HG02840 (cell line): ENCODE measurements around the gene CCR2.
"Not testable (repeated sequence)": the region's sequence is repeated elsewhere in the genome, so short reads cannot be mapped to it uniquely, and the experiment has no call there.

Source experiments
- ATAC-seq: cut with Tn5 transposase; IDR thresholded peaks from one replicate; pipeline ENCODE4 v1.9.1; 2021; ENCODE audit warnings: mild to moderate bottlenecking, moderate library complexity, moderate number of reproducible peaks; ENCODE audit not compliant: unreplicated experiment, low FRiP score

Gene CCR2

GRCh38 chr3:46353647-46354410 lies at the start of gene CCR2:
CCR2 (plus strand) TSS chr3:46354111; CDS start chr3:46357528, 3,417 bp downstream.
- no peak for ATAC-seq

- ATAC-seq, result no peak
Observed at GRCh38 chr3:46304739-46305138, 49.2 kb upstream of the CCR2 start.

- no peak for ATAC-seq
Observed at GRCh38 chr3:46312991-46313390, 40.9 kb upstream of the CCR2 start.

GRCh38 chr3:46314517-46314916 lies 39.4 kb upstream of the CCR2 start:
- ATAC-seq, result no peak

- no peak for ATAC-seq
Observed at GRCh38 chr3:46316206-46316605, 37.7 kb upstream of the CCR2 start.

GRCh38 chr3:46318207-46318927 lies 35.5 kb upstream of the CCR2 start:
- no peak for ATAC-seq

GRCh38 chr3:46321461-46322104 lies 32.3 kb upstream of the CCR2 start:
- ATAC-seq, result no peak

GRCh38 chr3:46324036-46324435 lies 29.9 kb upstream of the CCR2 start:
- no peak for ATAC-seq

- no peak for ATAC-seq
Observed at GRCh38 chr3:46325645-46326300, 28.1 kb upstream of the CCR2 start.

- ATAC-seq, result not testable (repeated sequence)
Observed at GRCh38 chr3:46330676-46331075, 23.2 kb upstream of the CCR2 start.

- ATAC-seq, result no peak
Observed at GRCh38 chr3:46334741-46335478, 19.0 kb upstream of the CCR2 start.

- no peak for ATAC-seq
Observed at GRCh38 chr3:46335541-46335940, 18.4 kb upstream of the CCR2 start.

GRCh38 chr3:46337911-46338310 lies 16.0 kb upstream of the CCR2 start:
- no peak for ATAC-seq

- no peak for ATAC-seq
Observed at GRCh38 chr3:46338840-46339239, 15.1 kb upstream of the CCR2 start.

- ATAC-seq, result no peak
Observed at GRCh38 chr3:46344476-46344875, 9.4 kb upstream of the CCR2 start.

GRCh38 chr3:46348823-46349482 lies 5.0 kb upstream of the CCR2 start:
- no peak for ATAC-seq

- peak; percentile 61 for ATAC-seq
Observed at GRCh38 chr3:46349484-46350261, 4.2 kb upstream of the CCR2 start.

GRCh38 chr3:46350262-46350565 lies 3.7 kb upstream of the CCR2 start:
- ATAC-seq, result peak; percentile 35

- no peak for ATAC-seq
Observed at GRCh38 chr3:46351646-46352045, 2.3 kb upstream of the CCR2 start.
